HG03066 (cell line): ENCODE measurements around the gene IDH3B.
A peak's percentile ranks its signal among the peaks of the same experiment; 100 is the strongest.
"Not testable (repeated sequence)": the region's sequence is repeated elsewhere in the genome, so short reads cannot be mapped to it uniquely, and the experiment has no call there.

Experiments
- ATAC-seq: cut with Tn5 transposase; IDR thresholded peaks from one replicate; pipeline ENCODE4 v1.9.1; 2021; ENCODE audit warnings: low read depth; ENCODE audit not compliant: unreplicated experiment

IDH3B gene

DNA sequence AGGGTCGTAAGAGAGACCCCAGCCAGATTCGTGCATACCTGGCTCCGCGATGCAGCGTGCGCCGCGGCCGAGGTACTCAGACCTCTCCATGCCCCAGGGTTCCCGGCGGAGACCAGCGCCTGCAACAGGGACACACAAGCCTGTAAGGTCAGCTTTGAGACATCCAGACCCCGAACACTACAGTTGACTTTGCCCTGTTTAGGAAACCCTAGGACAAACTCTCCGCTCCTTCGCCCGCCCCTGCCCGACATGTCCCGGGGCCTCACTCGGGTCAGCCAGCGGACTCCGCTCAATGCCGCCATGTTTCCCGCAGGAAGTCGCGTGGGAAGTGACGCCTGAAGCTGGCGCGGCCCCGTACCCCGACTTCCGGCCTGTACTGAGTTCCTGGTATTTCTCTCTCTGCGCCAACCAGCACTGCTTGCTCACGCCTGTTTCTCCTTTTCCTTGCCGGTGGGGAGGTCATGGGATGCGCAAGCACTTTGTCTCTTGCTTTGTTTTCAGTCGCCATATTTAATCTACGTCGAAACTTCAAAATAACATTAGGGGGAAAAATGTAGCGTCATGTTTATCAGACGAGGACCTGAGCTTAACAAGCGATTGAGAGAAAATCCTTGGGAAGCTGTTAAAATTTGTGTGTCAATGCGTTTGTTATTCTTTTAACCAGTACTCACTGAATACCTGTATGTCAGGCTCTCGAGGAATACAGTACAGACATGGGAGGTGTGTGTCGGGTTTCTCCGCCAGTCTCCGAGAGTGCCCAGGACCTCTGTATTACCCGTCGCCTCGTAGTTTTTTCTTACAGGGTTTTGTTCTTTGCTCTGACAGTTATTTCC, at the start of gene IDH3B:
TSS of gene IDH3B (minus strand) at position 330 of the 833 bp plus-strand sequence. CDS start at position 302, 28 bp downstream.
- peak; percentile 87 for ATAC-seq

DNA sequence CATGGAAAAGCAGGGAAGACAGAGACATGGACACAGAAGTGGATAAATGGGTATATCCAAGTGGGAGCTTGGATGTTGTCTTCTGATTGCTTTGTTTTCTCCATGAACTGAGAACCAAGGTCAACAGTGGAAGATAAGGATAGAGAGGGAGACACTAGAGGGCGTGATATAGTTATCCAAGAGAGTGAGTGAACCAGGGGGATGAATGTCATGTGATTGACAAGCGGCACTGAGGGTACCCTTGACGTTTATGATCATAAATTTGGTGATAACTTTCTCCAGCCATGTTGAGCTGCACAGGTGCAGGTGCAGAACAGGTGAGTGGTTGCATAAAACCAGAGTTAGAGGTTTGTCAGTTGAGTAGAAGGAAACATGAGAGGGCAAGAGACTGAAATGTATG, 49.3 kb upstream of the IDH3B start:
- no peak for ATAC-seq

DNA sequence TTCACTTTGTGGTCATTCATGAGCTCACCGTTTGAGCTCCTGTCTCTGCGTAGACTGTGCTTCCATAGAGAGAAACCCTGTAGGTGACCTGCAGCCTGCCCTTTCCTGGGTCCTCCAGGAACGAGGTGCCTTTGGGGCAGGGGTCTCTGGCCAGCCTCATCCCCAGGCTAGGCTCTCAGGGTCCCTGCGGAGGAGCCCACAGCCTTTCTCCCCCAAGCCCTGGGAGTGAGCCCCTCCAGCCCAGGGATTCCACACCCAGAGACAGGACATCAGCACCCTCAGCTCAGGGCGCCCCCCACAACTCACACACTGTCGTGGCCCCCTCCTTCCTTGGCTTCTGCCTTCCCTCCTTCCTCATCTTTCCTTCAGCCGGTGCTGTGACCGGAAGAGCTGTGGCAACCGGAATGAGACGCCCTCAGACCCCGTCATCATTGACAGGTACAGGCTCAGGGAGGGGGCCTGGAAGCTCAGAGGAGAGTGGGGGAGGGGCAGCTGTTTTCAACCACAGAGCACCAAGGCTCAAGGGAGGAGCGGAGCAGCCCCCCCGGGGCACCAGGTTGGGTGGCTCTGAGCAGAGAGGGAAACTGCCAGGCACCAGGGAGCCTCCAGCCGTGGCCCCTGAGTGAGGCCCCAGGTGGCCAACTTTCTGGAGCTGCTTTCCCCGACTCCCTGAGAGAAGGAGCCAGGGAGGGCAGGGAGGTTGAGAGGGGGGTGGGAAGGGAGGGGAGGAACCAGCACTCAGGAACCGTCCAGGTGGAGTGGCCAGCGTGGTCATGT, 45.4 kb upstream of the IDH3B start:
- no peak for ATAC-seq

DNA sequence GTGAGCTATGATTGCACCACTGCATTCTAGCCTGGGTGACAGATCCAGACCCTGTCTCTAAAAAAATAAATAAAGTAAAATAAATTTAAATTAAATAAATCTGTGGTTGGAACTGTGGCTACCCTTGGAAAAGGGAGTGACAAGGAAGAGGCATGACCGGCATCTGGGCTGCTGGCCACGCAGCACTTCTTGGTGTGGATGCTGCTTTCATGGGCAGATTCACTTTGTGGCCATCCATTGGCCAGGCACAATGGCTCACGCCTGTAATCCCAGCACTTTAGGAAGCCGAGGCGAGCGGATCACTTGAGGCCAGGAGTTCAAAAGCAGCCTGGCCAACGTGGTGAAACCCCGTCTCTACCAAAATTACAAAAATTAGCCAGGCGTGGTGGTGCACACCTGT, 44.6 kb upstream of the IDH3B start:
- ATAC-seq = no peak

DNA sequence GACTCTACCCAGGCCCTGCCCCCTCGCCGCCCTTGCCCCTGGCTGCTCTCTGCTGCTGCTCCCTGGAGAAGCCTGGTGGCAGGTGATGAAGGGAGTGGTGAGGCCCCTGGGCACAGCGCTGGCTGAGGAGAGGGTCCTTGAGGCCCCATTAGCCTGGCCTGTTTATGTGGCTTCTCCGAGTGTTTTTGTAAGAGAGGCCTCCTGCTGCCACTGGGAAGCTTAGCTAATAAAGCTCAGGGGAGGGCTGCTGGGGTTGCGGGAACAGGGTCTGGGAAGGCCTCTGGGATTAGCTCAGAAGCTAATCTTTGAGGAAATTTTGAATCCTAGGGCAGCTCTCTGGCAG, 44.0 kb upstream of the IDH3B start:
- no peak for ATAC-seq

DNA sequence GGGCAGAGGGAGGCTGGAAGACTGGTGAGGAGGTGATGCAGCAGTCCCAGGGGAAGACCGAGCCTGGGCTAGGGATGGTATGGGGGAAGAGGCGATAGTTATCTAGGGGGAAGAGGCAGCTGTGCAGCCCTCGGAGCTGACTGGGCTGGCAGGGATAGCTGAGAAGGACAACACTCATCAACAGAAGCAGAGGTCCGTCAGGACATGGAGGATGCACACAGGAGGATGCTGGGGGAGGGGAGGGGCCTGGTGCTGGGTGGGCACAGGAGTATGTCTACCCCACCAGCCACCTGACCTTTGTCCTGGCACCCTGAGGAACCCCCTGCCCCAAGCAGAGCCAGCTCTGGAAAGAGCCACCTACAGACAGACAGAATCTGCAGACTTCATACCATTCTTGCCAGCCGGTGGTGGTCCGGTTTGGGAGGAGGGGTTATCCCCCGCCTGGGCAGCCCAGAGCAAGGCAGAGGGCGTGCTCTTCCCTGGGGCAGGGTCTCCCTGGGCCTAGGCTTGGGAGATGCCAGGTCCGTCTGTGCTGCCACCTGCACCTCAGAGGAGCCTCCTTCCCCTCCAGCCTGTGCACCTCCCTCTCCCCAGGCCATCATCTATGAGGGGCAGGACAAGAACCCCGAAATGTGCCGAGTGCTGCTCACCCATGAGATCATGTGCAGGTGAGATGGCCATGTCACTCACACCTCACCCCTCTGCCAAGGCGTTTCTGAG, 43.5 kb upstream of the IDH3B start:
- no peak for ATAC-seq

DNA sequence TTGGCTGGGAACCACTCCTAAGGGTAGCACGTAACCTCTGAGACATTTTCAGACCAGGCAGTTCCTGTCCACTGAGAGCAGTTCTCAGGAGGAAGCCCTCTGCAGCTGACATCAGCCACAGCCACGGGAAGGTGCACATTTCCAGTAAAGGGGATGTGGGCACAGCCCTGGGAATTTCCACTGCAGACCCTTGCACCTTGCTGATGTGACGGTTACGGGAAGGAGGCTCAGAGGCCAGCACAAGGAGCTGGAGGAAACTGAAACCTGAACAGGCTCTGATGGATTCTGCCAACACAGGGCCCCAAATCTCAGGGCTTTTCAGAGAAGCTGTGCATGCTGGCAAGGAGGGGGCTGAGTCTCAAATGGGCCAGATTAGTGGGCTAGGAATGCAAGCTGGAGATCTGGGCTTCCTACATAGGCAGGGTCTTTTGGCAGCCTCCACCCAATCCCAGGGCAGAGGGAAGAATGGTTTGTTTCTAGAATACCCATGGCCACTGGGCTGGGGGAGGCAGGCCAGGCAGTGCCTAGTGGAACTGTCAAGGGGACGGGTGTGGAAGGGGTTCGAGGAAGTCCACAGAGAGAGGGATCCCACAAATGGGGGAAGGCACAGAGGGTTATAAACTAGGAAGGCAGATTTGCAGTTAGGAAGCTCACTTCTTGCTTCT, 42.8 kb upstream of the IDH3B start:
- no peak for ATAC-seq

DNA sequence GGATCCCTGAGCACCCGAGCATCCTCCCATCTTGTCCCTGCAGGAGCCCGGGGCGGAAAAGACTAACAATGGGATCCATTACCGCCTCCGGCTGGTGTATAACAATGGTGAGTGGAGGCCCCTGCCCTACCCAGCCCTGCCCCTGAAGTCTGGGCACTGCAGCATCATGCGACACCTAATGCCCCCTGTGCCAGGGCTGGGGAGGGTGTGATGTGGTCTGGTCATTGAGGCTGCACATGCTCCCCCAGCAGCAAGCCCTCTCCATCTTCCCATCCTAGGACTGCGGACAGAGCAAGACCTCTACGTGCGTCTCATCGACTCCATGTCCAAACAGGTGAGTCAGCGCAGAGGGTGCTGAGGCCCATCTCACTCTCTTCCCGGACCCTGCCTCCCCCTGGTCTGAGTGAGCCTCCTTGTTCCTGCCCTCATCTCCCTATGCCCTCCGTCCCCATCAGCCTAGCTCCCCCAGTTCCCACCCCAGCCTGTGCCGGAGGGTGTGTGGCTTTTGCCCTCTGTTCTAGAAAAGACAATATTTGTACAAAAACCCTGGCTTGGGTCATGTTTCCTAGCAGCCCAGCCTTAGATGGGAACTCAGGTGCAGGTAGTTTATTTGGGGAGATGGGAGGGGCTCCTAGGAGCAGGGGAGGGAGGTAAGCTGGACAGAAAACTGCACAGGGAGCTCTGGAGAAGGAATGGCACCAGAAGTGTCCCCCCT, 42.1 kb upstream of the IDH3B start:
- no peak for ATAC-seq

DNA sequence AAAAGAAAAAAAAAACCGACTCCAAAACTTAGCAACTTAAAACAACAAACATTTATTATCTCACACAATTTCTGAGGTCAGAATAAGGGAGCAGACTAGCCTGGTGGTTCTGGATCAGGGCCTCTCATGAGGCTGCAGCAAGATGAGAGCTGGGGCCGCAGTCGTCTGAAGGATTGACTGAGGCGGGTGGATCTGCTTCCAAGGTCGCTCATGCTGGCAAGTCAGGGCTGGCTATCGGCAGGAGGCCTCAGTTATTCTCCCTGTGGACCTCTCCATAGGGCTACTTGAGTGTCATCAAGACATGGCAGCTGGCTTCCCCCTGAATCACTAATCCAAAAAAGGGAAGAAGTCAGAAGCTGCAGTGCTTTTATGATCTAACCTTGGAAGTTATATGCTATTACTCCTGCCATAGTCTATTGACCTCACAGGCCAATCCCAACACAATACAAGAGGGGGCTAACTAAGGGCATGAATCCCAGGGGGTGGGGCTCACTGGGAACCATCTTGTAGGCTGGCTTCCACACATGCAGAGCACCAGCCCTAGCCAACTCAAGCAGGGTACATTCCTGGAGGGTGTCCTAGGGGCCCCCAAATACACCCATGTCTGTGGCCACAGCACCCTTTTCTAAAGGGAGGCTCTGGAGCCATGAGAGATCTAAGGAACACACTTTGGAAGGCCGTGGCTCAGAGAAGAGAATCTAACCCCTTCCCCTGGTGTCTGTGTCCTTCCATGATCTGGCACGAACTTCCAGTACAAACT, 39.9 kb upstream of the IDH3B start:
- no peak for ATAC-seq

DNA sequence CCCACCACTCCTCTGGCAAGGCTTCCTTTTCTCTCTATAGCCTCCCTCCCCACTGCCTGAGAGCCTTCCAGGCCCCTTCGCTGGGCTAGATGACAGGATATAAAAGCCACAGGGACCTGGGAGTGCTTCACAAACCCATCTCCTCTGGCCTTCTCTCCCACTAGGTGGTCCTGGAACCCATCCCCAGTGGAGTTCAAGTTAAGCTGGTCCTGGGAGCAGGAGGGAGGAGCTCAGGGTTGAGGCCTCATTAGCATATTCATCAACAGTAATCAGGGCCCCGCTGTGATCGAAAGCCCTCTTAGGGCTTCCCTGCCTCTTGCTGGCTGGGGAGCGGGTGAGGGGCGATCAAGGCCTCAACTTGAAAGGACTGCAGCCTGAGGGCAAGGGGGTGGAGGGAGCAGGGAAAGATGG, 37.7 kb upstream of the IDH3B start:
- ATAC-seq = no peak

DNA sequence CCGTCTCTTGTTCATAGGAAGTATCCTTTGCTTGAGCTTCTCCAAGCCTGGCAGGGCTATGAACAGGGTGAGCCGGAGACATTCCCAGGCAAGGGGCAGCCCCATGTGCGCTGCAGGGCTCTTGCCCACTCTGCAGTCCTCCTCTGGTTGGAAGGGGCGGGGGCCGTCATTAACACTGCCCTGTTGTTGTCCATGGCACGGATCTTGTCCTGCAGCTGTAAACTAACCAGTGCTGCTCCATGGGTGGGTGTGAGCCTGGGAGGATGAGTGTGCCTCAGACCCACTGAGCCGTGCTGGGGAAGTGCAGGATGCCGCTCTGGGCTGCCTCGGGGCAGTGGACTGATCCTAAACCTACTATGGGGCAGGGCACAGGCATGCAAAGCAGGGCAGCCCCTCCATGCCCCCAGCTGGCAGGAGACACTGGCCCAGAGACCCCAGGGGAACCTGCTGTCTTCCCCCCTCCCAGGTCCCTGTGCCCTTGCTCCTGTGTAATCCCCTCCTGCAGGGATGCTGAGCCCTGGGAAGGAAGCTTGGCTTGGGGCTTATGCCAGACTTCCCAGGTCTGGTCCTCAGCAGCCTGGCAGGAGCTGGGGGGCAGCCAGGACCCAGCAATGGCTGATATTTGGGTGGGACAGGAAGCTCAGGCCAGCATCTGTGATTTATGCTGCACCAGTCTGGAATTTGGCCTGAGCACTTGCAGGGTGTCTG, 37.1 kb upstream of the IDH3B start:
- no peak for ATAC-seq

DNA sequence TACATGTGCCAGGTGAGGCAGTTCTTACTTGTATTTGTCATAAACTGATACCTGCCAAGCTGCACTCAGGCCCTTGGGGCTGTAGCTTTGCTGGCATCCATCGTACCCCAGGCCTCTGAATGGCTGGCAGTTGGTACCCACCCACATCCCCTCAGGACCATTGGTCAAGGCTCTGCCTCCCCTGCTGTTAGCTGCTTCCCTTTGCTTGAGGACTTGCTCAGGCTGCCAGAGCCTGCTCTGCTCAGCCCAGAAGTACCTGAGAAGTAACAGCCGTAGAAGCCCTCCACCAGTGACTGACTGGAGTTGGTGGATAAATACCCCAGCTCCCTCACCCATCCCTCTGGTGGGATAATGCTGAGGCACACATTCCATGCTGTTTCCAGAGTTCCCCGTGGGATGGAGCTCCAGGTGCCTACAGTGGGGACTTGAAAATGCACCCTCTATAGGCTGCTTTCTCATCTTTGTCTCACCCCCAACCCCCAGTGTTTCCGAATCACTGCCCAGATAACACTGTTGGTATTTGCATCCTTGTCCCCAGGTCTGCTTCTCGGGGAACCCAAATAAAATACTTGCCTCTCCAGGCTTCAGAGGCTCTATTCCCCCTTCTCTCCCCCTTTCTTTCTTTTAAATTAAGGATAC, 35.9 kb upstream of the IDH3B start:
- no peak for ATAC-seq

DNA sequence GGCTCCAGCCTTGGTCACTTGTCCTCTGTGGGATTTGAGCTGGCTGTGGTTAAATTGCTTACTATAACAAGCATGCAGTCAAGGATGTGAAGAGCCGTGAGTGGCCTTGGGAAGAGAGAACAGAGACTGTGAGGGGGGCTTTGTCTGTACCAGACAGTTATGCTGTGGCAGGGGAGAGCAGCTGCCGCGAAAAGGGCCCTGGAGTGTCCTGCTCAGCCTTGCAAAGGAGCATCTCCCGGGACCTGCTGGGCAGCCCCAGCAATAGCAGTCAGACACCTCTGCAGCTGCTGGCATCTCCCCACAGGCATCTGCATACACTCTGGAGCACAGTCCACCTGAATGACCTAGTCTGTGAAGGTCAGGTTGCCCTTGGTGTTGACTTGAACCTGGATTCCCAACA, 34.9 kb upstream of the IDH3B start:
- no peak for ATAC-seq

DNA sequence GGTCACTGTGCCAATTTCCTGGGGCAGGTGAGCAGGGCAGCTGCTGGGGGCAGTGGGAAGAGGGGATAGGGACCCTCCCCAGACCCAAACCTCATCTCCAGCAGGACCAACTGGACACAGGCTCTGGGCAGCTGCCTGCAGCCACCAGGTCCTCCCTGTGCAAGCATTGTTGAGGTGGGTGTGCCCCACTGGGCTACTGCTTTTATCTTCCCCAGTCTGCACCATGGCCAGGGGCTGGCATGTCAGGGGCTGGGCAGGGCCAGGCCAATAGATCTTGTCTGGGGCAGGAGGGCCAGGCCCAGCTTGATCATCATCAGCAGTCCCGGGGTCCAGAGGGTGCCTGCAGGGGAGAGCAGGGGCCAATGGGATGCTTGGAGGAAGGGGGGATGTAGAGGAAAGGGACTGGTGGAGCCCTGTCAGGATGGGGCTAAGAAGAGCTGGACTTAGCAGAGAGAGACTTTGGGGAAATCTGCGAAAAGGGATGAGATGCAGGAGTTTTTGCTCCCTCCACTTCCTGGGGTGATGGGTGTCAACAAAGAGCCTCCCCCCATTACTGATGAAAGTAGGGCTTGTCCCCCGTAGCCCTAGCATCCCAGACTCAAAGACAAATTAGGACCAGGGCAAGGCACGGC, 34.3 kb upstream of the IDH3B start:
- ATAC-seq = no peak

DNA sequence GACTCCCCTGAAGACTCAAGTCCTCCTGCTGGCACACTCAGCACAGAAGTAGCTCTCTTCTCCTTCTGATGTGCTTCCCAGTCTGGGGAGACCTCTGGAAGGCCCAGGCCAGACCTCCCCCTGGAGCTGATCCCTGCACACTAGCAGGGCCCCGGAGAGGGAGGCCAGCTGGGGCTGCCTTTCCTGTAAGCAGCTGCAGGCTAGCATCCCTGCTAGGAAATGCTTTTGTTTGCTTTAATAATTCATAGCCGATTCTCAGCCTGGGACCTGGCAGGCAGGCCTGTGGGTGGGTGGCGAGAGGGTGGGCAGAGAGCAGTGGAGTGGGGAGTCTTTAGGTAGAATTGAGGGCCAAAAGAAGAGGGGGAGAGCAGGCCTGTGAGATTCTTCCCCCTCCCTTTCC, 33.8 kb upstream of the IDH3B start:
- ATAC-seq = no peak

DNA sequence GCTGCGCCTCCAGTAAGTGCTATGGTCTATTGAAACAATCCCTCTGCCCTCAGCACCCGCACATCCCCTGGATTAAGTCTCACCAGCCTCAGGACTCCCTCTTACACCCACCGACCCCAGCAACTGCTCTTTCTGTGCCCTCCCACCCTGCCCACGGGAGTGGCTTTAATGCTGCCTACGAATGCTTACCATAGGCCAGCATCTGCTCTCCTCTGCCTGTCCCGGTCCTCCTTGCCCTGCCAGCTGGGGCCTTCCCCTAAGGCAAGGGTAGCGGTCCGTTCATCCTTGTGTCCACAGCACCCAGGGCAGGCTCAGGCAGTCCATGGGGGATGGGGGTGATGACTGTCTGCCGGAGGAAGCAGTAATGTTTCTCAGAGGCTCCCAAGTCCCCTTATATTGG, 32.6 kb upstream of the IDH3B start:
- no peak for ATAC-seq

DNA sequence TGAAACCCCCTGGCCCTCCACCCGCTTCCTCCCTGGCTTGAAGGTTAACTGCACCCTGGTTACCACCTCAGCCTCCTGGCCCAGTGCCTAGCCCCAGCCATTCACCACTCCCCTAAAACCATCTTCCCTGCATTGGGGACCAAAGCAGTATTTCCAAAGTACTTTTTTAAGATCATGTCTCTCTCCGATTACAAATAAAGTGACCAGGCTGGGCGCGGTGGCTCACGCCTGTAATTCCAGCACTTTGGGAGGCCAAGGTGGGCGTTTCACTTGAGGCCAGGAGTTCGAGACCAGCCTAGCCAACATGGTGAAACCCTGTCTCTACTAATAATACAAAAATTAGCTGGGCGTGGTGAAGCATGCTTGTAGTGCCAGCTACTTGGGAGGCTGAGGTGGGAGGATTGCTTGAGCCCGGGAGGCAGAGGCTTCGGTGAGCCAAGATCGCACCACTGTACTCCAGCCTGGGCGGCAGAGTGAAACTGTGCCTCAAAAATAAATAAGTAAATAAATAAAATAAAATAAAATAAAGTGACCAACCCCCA, 32.0 kb upstream of the IDH3B start:
- not testable (repeated sequence) for ATAC-seq
